Neural cell (in vitro differentiated cells): Measurements from ENCODE around the gene ACTN1. TPM values are rescaled to one million over a fixed set of nuclear protein-coding genes. Genes with fewer than 3 reads are reported as not detected.
"Not testable (repeated sequence)": the region's sequence is repeated elsewhere in the genome, so short reads cannot be mapped to it uniquely, and the experiment has no call there.

Experiments used
- H2AFZ ChIP-seq: fragments of 200-600, 300-800 bp; sonication (generic), shearing (Covaris generic); 2 replicates; pipeline ENCODE4 v1.6.0; 2014; ENCODE audit warnings: low read depth, mild to moderate bottlenecking, antibody characterized with exemption, low read length, moderate library complexity
- H3F3A ChIP-seq: fragments of 200-600 bp; shearing (Covaris generic); 2 replicates; pipeline ENCODE4 v1.6.1; 2016; ENCODE audit warnings: mild to moderate bottlenecking, moderate library complexity, mixed read lengths, antibody characterized with exemption, low read length; ENCODE audit not compliant: insufficient read depth, poor library complexity, severe bottlenecking
- H3K27ac ChIP-seq: fragments of 200-600, 300-800 bp; sonication (generic), shearing (Covaris generic); 2 replicates; pipeline ENCODE4 v1.5.1; 2014; ENCODE audit warnings: mild to moderate bottlenecking, low read length, moderate library complexity
- H3K27me3 ChIP-seq: fragments of 300-800, 200-600 bp; sonication (generic), shearing (Covaris generic); 2 replicates; pipeline ENCODE4 v1.6.0; 2014; ENCODE audit warnings: mild to moderate bottlenecking, low read depth, low read length, moderate library complexity; ENCODE audit not compliant: insufficient read depth
- H3K36me3 ChIP-seq: fragments of 300-800, 200-600 bp; sonication (generic), shearing (Covaris generic); 2 replicates; pipeline ENCODE4 v1.5.1; 2014; ENCODE audit warnings: mild to moderate bottlenecking, antibody characterized with exemption, low read length, moderate library complexity; ENCODE audit not compliant: insufficient read depth
- H3K4me2 ChIP-seq: fragments of 300-800, 200-600 bp; sonication (generic), shearing (Covaris generic); 2 replicates; pipeline ENCODE4 v1.6.0; 2014; ENCODE audit warnings: mild to moderate bottlenecking, low read length
- H3K4me3 ChIP-seq: fragments of 300-800, 200-600 bp; sonication (generic), shearing (Covaris generic); 2 replicates; pipeline ENCODE4 v1.5.1; 2014; ENCODE audit warnings: mild to moderate bottlenecking, low read length, moderate library complexity
- H3K79me2 ChIP-seq: fragments of 200-600 bp; shearing (Covaris generic); replicated peaks from 2 replicates; pipeline ENCODE4 v1.6.0; 2014; ENCODE audit warnings: mild to moderate bottlenecking, low read length, moderate library complexity; ENCODE audit not compliant: insufficient read depth
- H3K9ac ChIP-seq: fragments of 300-800, 200-600 bp; sonication (generic), shearing (Covaris generic); 2 replicates; pipeline ENCODE4 v1.6.1; 2016; ENCODE audit warnings: mild to moderate bottlenecking, low read length, mixed read lengths
- H3K9me2 ChIP-seq: fragments of 200-600 bp; shearing (Covaris generic); 2 replicates; pipeline ENCODE4 v1.6.1; 2016; ENCODE audit warnings: mild to moderate bottlenecking, low read length, mixed read lengths; ENCODE audit not compliant: insufficient read depth
- H3K9me3 ChIP-seq: fragments of 200-600, 300-800 bp; sonication (generic), shearing (Covaris generic); 2 replicates; pipeline ENCODE4 v1.6.1; 2016; ENCODE audit warnings: mild to moderate bottlenecking, mixed run types, low read length, moderate library complexity, mixed read lengths
- H4K20me1 ChIP-seq: fragments of 200-600 bp; shearing (Covaris generic); 2 replicates; pipeline ENCODE4 v1.6.1; 2016; ENCODE audit warnings: mild to moderate bottlenecking, mixed run types; ENCODE audit not compliant: insufficient read depth
- EP300 ChIP-seq: fragments of 450-650 bp; conservative IDR thresholded peaks from 2 replicates; pipeline ENCODE4 v1.6.1; 2014; ENCODE audit warnings: antibody characterized with exemption, mild to moderate bottlenecking, moderate library complexity; ENCODE audit not compliant: poor library complexity, severe bottlenecking
- EZH2 ChIP-seq: fragments of 200-600, 300-800 bp; shearing (Covaris generic), sonication (generic); IDR thresholded peaks from 2 replicates; pipeline ENCODE4 v1.6.1; 2014; ENCODE audit warnings: antibody characterized with exemption, low read length, borderline replicate concordance, mild to moderate bottlenecking; ENCODE audit not compliant: insufficient read depth, poor library complexity, severe bottlenecking
- MXI1 ChIP-seq: fragments of 450-650 bp; conservative IDR thresholded peaks from 2 replicates; pipeline ENCODE4 v1.6.1; 2014; ENCODE audit warnings: antibody characterized with exemption, mild to moderate bottlenecking; ENCODE audit not compliant: poor library complexity, severe bottlenecking
- POLR2AphosphoS5 ChIP-seq: IDR thresholded peaks from 2 replicates; pipeline ENCODE4 v1.6.1; 2012
- RAD21 ChIP-seq: fragments of 450-650 bp; conservative IDR thresholded peaks from 2 replicates; pipeline ENCODE4 v1.6.1; 2014; ENCODE audit warnings: antibody characterized with exemption, mild to moderate bottlenecking, moderate library complexity
- SMC3 ChIP-seq: fragments of 450-650 bp; conservative IDR thresholded peaks from 2 replicates; pipeline ENCODE4 v1.6.1; 2014; ENCODE audit warnings: antibody characterized with exemption, mild to moderate bottlenecking, moderate library complexity; ENCODE audit not compliant: poor library complexity
- TAF1 ChIP-seq: IDR thresholded peaks from 2 replicates; pipeline ENCODE4 v1.6.1; 2012; ENCODE audit warnings: low read depth
- polyA plus RNA-seq: library from polyadenylated mRNA; depleted of rRNA; stranded (reverse); fragments of >200 nt; gene quantifications from 2 replicates; pipeline ENCODE4 v1.2.3, GENCODE V29; 2014
- TF ChIP-seq, protein P1 (sequence below): fragments of 450-650 bp; IDR thresholded peaks from 2 replicates; pipeline ENCODE4 v1.5.1; 2014; ENCODE audit warnings: antibody characterized with exemption, mild to moderate bottlenecking, moderate library complexity; ENCODE audit not compliant: poor library complexity, severe bottlenecking
- TF ChIP-seq, protein P2 (sequence below): IDR thresholded peaks from 2 replicates; pipeline ENCODE4 v1.6.1; 2012; ENCODE audit warnings: borderline replicate concordance

ACTN1 gene
- polyA plus RNA-seq, 1 donor from 2014 or later = 10.8 TPM

DNA sequence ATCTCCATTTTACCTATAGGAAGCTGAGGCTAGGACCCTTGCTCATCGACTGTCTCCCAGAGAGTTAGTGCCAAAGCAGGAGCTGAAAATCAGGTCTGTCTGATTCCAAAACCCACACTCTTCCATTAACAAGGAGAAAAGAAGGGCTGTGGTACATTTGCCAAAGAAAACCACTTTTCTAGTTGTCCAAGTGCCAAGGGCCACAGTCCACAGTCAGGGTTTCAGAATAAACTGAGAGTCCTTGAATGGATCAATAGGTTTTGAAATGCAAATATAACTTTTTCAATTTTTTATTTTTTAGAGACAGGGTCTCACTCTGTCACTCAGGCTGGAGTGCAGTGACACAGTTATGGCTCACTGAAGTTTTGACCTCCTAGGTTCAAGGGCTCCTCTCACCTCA, 130.8 kb downstream of the ACTN1 start:
- no peaks in the 10 kb centered on the region for H3K36me3 ChIP-seq
- H3K4me3 ChIP-seq = no peak overlapping the region
- no peaks in the 10 kb centered on the region for H4K20me1 ChIP-seq
- no peaks in the 10 kb centered on the region for H3F3A ChIP-seq
- no peak overlapping the region for H2AFZ ChIP-seq
- H3K27me3 ChIP-seq = no peaks in the 10 kb centered on the region
- no peak overlapping the region for H3K27ac ChIP-seq
- no peaks in the 10 kb centered on the region for H3K79me2 ChIP-seq
- no peak for TF ChIP-seq MXI1
- TF ChIP-seq, protein P1, sequence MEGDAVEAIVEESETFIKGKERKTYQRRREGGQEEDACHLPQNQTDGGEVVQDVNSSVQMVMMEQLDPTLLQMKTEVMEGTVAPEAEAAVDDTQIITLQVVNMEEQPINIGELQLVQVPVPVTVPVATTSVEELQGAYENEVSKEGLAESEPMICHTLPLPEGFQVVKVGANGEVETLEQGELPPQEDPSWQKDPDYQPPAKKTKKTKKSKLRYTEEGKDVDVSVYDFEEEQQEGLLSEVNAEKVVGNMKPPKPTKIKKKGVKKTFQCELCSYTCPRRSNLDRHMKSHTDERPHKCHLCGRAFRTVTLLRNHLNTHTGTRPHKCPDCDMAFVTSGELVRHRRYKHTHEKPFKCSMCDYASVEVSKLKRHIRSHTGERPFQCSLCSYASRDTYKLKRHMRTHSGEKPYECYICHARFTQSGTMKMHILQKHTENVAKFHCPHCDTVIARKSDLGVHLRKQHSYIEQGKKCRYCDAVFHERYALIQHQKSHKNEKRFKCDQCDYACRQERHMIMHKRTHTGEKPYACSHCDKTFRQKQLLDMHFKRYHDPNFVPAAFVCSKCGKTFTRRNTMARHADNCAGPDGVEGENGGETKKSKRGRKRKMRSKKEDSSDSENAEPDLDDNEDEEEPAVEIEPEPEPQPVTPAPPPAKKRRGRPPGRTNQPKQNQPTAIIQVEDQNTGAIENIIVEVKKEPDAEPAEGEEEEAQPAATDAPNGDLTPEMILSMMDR = no peak
- no peak for TF ChIP-seq TAF1
- TF ChIP-seq EZH2 = no peak
- no peak for TF ChIP-seq RAD21
- TF ChIP-seq POLR2AphosphoS5 = no peak
- no peak for TF ChIP-seq EP300
- TF ChIP-seq, protein P2, sequence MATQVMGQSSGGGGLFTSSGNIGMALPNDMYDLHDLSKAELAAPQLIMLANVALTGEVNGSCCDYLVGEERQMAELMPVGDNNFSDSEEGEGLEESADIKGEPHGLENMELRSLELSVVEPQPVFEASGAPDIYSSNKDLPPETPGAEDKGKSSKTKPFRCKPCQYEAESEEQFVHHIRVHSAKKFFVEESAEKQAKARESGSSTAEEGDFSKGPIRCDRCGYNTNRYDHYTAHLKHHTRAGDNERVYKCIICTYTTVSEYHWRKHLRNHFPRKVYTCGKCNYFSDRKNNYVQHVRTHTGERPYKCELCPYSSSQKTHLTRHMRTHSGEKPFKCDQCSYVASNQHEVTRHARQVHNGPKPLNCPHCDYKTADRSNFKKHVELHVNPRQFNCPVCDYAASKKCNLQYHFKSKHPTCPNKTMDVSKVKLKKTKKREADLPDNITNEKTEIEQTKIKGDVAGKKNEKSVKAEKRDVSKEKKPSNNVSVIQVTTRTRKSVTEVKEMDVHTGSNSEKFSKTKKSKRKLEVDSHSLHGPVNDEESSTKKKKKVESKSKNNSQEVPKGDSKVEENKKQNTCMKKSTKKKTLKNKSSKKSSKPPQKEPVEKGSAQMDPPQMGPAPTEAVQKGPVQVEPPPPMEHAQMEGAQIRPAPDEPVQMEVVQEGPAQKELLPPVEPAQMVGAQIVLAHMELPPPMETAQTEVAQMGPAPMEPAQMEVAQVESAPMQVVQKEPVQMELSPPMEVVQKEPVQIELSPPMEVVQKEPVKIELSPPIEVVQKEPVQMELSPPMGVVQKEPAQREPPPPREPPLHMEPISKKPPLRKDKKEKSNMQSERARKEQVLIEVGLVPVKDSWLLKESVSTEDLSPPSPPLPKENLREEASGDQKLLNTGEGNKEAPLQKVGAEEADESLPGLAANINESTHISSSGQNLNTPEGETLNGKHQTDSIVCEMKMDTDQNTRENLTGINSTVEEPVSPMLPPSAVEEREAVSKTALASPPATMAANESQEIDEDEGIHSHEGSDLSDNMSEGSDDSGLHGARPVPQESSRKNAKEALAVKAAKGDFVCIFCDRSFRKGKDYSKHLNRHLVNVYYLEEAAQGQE = no peak
- no peak for TF ChIP-seq SMC3
- no peaks in the 10 kb centered on the region for H3K9me2 ChIP-seq
- H3K9ac ChIP-seq = no peak overlapping the region
- H3K9me3 ChIP-seq = no peaks in the 10 kb centered on the region
- H3K4me2 ChIP-seq = no peak overlapping the region

DNA sequence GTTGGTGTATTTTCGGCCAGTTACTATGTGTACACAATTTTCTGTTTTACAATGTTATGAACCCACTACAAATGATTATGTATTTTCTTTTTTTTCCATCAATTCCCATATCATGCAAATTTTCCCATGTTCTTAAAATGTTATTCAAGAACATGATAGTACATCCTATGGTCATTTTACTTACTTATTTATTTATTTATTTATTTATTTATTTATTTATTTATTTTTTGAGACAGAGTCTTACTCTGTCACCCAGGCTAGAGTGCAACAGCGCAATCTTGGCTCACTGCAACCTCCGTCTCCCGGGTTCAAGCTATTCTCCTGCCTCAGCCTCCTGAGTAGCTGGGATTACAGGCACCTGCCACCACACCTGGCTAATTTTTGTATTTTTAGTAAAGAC, 131.5 kb downstream of the ACTN1 start:
- not testable (repeated sequence) for H3K4me2 ChIP-seq

DNA sequence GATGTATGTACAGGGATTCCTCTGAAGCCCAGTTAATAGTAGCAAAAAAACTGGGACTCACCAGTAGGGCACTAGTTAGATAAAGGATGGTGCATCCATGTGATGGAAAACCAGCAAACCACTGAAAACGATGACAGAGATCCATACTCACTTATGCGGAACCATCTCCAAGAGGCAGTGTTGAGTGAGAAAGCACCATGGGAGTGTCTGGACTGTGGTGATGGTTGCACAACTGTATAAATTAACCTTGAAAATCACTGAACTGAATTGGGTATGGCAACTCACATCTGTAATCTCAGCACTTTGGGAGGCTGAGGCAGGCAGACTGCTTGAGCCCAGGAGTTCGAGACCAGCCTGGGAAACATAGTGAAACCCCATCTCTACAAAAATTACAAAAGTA, 132.6 kb downstream of the ACTN1 start:
- Histone ChIP-seq H3K27ac (no peak overlapping the region), H4K20me1 (no peaks in the 10 kb centered on the region), H3F3A (no peaks in the 10 kb centered on the region), H3K4me2 (no peak overlapping the region), H2AFZ (no peak overlapping the region), H3K9ac (no peak overlapping the region), H3K9me3 (no peaks in the 10 kb centered on the region), H3K27me3 (no peaks in the 10 kb centered on the region), H3K79me2 (no peaks in the 10 kb centered on the region), H3K4me3 (no peak overlapping the region), H3K36me3 (no peaks in the 10 kb centered on the region), H3K9me2 (no peaks in the 10 kb centered on the region)
- TF ChIP-seq TAF1 (no peak), SMC3 (no peak), EP300 (no peak), RAD21 (no peak), MXI1 (no peak)
- TF ChIP-seq, protein P1 = no peak
- TF ChIP-seq, protein P2 = no peak

More for the DNA sequence above, 131.5 kb downstream of the ACTN1 start:
- not testable (repeated sequence) for H2AFZ ChIP-seq, H3K27ac ChIP-seq, H3K79me2 ChIP-seq, H3K9me2 ChIP-seq, H3K9ac ChIP-seq, H3K36me3 ChIP-seq, H3K4me3 ChIP-seq, H3K9me3 ChIP-seq, H4K20me1 ChIP-seq, H3K27me3 ChIP-seq, H3F3A ChIP-seq
